ENCODE data around the gene PAGR1.

The PAGR1 gene

GRCh38 chr16:29804455-29805231 is 11.3 kb upstream of the PAGR1 start (continued):
- TF ChIP-seq ZSCAN5A (tag by site-specific recombination; IDR thresholded peaks at IDR 0.05) (no peak), ZIC2 (tag by site-specific recombination; IDR thresholded peaks at IDR 0.05) (peak; percentile 83), ZBTB7A (tag by site-specific recombination; IDR thresholded peaks at IDR 0.05; ENCODE audit: low read depth) (peak; percentile 80), ZNF704 (tag by site-specific recombination; IDR thresholded peaks at IDR 0.05) (no peak)

GRCh38 chr16:29805232-29806098 is 10.5 kb upstream of the PAGR1 start:
- peaks cover 7 to 70% of the 10 kb centered on the region in 2 experiments; a peak in 2 of 3 replicates for H3K36me3 ChIP-seq (ENCODE audit: control insufficient read depth in 2 of 2, insufficient read depth in 1 of 2, low read length in 2 of 2)
- CTCF ChIA-PET, result interaction anchor here (1.7 to 2.8 kb wide), 2 partner anchors 10 to 43 kb away, joined by 4 to 16 read pairs; partner anchors contain the start of gene PAGR1
- peak overlapping the region; percentile 53 for H3K4me3 ChIP-seq (ENCODE audit: low read depth, low read length)
- TF ChIP-seq ZNF473 (tag by site-specific recombination; IDR thresholded peaks at IDR 0.05) (no peak), ZNF155 (tag by site-specific recombination; IDR thresholded peaks at IDR 0.05) (no peak), ZNF529 (tag by site-specific recombination; IDR thresholded peaks at IDR 0.05; ENCODE audit: insufficient replicate concordance) (no peak), ZNF600 (tag by site-specific recombination; IDR thresholded peaks at IDR 0.05) (0 out of 2 replicates have a peak, but pooled peaks have one; percentile 70), ZNF530 (tag by site-specific recombination; IDR thresholded peaks at IDR 0.05; ENCODE audit: low read depth) (no peak), SCRT1 (tag by site-specific recombination; IDR thresholded peaks at IDR 0.05; ENCODE audit: borderline replicate concordance) (no peak), ZNF10 (tag by site-specific recombination; IDR thresholded peaks at IDR 0.05) (peak; percentile 80), ZNF391 (tag by site-specific recombination; IDR thresholded peaks at IDR 0.05; ENCODE audit: borderline replicate concordance, low read depth) (peak; percentile 95; the same call in 1 of the 2 replicates), ZNF37A (tag by site-specific recombination; IDR thresholded peaks at IDR 0.05) (no peak), ZNF664 (tag by site-specific recombination; IDR thresholded peaks at IDR 0.05) (no peak), ZBTB26 (tag by site-specific recombination; optimal IDR thresholded peaks at IDR 0.05) (peak; percentile 100), ZNF692 (tag by site-specific recombination; IDR thresholded peaks at IDR 0.05) (peak; percentile 95), ZNF148 (tag by site-specific recombination; IDR thresholded peaks at IDR 0.05; ENCODE audit: borderline replicate concordance) (no peak), HIC1 (tag by site-specific recombination; IDR thresholded peaks at IDR 0.05) (no peak), ZNF404 (tag by site-specific recombination; IDR thresholded peaks at IDR 0.05) (no peak), AEBP2 (tag by site-specific recombination; IDR thresholded peaks at IDR 0.05; ENCODE audit: borderline replicate concordance) (0 out of 2 replicates have a peak, but pooled peaks have one; percentile 46), ZNF654 (tag by site-specific recombination; IDR thresholded peaks at IDR 0.05; ENCODE audit: low read depth) (no peak; the same call in 1 of the 2 replicates)

More at GRCh38 chr16:29805232-29806098, 10.5 kb upstream of the PAGR1 start:
- Histone ChIP-seq H3K27ac (ENCODE audit: extremely low read depth, low read depth, low read length) (peak overlapping the region; percentile 100), H3K4me1 (ENCODE audit: control insufficient read depth, insufficient read depth, low read length) (peaks cover 12% of the 10 kb centered on the region), H3K9me3 (ENCODE audit: control insufficient read depth, insufficient read depth, low read depth, low read length) (no peaks in the 10 kb centered on the region)
- POLR2A ChIA-PET, result interaction anchor here (0.6 to 4.0 kb wide), 18 partner anchors 9 to 1228 kb away, joined by 3 to 106 read pairs (median 4); partner anchors contain the start of genes ALDOA, HIRIP3, KCTD13 and KIF22
